ENCODE data around the gene DHRS9.
"Not testable (repeated sequence)": the region's sequence is repeated elsewhere in the genome, so short reads cannot be mapped to it uniquely, and the experiment has no call there.

The DHRS9 gene

DNA sequence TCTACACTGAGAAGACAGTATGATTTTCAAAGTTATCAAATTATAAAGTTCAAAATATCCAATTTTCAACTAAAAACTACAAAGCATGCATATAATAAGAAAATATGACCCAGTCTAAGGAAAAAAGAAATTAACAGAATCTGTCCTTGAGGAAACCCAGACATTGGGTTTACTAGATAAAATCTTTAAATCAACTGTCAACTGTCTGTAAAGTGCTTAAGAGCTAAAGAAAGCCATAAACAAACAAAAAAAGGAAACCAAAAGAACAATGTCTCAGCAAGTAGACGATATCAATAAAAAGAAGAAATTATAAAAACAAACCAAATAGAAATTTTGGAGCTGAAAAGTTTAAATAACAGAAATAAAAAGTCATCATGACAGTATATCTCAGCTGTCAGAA, 27.8 kb upstream of the DHRS9 start:
- DNase-seq (ENCODE audit: insufficient read length), result no peak
- no peak for FAIRE-seq
- TF ChIP-seq TAF1 (IDR thresholded peaks at IDR 0.05; ENCODE audit: borderline replicate concordance, low read depth, low read length) (no peak), POLR2A (IDR thresholded peaks at IDR 0.05; ENCODE audit: low read depth, low read length) (no peak), POLR2AphosphoS5 (IDR thresholded peaks at IDR 0.05; ENCODE audit: low read depth, low read length) (no peak)

GRCh38 chr2:169042856-169043255, 26.5 kb upstream of the DHRS9 start:
- no peak for TF ChIP-seq POLR2AphosphoS5 (IDR thresholded peaks at IDR 0.05; ENCODE audit: low read depth, low read length)
- TF ChIP-seq TAF1 (IDR thresholded peaks at IDR 0.05; ENCODE audit: borderline replicate concordance, low read depth, low read length), result no peak
- no peak for TF ChIP-seq POLR2A (IDR thresholded peaks at IDR 0.05; ENCODE audit: low read depth, low read length)
- FAIRE-seq (no peak), DNase-seq (ENCODE audit: insufficient read length) (no peak)

DNA sequence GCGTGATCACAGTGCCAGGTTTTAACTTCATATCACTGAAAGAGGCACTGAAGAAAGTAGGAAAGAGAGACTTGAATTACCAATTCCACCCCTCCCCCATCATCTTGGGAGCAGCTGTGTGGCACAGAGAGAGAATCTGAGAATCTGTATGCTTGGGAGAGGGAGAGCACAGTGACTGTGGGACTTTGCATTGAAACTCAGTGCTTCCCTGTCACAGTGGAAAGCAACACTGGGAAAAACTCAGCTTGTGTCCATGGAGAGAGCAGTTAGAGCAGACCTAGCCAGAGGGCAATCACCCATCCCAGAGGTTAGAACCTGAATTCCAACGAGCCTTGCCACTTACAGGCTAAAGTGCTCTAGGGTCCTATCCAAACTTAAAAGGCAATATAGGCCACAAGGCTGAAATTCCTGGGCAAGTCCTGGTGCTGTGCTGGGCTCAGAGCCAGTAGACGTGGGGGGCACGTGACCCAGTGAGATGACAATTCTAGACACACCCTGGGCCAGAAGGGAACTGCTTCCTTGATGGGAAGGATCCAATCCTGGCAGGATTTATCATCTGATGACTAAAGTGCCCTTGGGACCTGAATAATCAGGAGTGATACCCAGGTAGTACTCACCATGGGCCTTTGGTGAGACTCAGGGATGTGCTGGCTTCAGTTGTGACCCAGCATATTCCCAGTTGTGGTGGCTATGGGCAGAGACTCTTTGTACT, 22.8 kb upstream of the DHRS9 start:
- DNase-seq (ENCODE audit: insufficient read length) (no peak), FAIRE-seq (no peak)
- TF ChIP-seq POLR2A (IDR thresholded peaks at IDR 0.05; ENCODE audit: low read depth, low read length) (no peak), POLR2AphosphoS5 (IDR thresholded peaks at IDR 0.05; ENCODE audit: low read depth, low read length) (no peak), TAF1 (IDR thresholded peaks at IDR 0.05; ENCODE audit: borderline replicate concordance, low read depth, low read length) (no peak)

- TF ChIP-seq POLR2A (IDR thresholded peaks at IDR 0.05; ENCODE audit: low read depth, low read length), result no peak
- no peak for TF ChIP-seq TAF1 (IDR thresholded peaks at IDR 0.05; ENCODE audit: borderline replicate concordance, low read depth, low read length)
- TF ChIP-seq POLR2AphosphoS5 (IDR thresholded peaks at IDR 0.05; ENCODE audit: low read depth, low read length), result no peak
- DNase-seq (ENCODE audit: insufficient read length), result no peak
- no peak for FAIRE-seq
These were observed 21.8 kb upstream of the DHRS9 start for GRCh38 chr2:169047256-169048250.

GRCh38 chr2:169049142-169049541, 20.2 kb upstream of the DHRS9 start:
- FAIRE-seq, result no peak
- DNase-seq (ENCODE audit: insufficient read length), result no peak
- TF ChIP-seq POLR2A (IDR thresholded peaks at IDR 0.05; ENCODE audit: low read depth, low read length) (no peak), TAF1 (IDR thresholded peaks at IDR 0.05; ENCODE audit: borderline replicate concordance, low read depth, low read length) (no peak), POLR2AphosphoS5 (IDR thresholded peaks at IDR 0.05; ENCODE audit: low read depth, low read length) (no peak)

GRCh38 chr2:169050476-169051240, 18.7 kb upstream of the DHRS9 start:
- FAIRE-seq (no peak), DNase-seq (ENCODE audit: insufficient read length) (no peak)
- TF ChIP-seq POLR2AphosphoS5 (IDR thresholded peaks at IDR 0.05; ENCODE audit: low read depth, low read length) (no peak), POLR2A (IDR thresholded peaks at IDR 0.05; ENCODE audit: low read depth, low read length) (no peak)

DNA sequence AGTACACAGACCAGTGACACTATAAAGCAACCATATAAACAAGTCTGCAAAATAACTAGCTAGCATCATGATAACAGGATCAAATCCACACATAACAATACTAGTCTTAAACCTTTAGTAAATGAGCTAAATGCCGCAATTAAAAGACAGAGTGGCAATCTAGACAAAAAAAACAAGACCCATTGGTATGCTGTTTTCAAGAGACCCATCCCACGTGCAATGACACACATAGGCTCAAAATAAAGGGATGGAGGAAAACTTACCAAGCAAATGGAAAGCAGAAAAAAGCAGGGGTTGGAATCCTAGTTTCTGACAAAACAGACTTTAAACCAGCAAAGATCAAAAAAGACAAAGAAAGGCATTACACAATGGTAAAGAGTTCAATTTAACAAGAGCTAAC, 14.8 kb upstream of the DHRS9 start:
- not testable (repeated sequence) for FAIRE-seq

GRCh38 chr2:169064199-169064598, 5.2 kb upstream of the DHRS9 start:
- FAIRE-seq; DNase-seq (ENCODE audit: insufficient read length): not testable (repeated sequence)

More for the DNA sequence above, 14.8 kb upstream of the DHRS9 start:
- not testable (repeated sequence) for DNase-seq (ENCODE audit: insufficient read length)

DNA sequence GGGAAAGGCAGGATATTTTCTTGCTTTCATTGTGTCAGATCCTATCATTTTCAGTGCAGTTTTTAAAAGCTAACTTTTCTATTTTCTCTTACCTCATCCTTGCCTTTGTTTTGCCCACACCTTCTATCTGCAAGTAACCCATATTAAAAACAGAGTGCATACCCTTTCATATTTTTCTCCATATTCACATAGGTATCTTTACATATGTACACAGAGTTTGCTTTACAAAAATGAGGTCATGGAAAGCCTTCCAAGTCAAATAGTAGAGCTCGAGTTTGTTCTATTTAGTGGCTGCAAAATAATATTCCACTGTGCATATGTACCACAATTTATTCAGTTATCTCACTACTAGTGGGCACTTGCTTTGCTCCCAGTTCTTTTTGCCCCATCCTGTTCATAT, 3.9 kb upstream of the DHRS9 start:
- TF ChIP-seq TAF1 (IDR thresholded peaks at IDR 0.05; ENCODE audit: borderline replicate concordance, low read depth, low read length), result no peak
- TF ChIP-seq POLR2AphosphoS5 (IDR thresholded peaks at IDR 0.05; ENCODE audit: low read depth, low read length), result no peak
- TF ChIP-seq POLR2A (IDR thresholded peaks at IDR 0.05; ENCODE audit: low read depth, low read length), result no peak
- DNase-seq (ENCODE audit: insufficient read length) (no peak), FAIRE-seq (no peak)

GRCh38 chr2:169065864-169066517, 3.4 kb upstream of the DHRS9 start:
- DNase-seq (ENCODE audit: insufficient read length) (no peak), FAIRE-seq (no peak)

DNA sequence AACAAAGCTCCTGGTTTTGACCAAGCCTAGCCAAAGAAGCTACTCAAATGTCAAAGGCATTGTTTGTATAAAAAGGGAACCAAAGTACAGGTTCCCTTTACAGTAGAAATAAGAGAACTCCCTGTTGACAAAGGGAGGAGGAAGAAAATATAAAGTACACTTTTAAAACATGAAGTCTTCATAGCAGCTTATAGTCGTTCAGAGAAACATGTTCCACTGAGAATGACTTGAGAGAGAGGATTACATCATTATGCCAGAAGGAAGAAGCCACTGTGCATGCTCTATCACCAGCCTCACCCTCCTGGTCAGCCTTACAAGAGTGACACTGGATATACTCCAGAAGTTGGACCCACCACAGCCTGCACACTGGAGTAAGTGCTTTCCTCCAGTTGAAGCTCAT, 2.5 kb upstream of the DHRS9 start:
- DNase-seq (ENCODE audit: insufficient read length), result no peak
- FAIRE-seq, result no peak
- no peak for TF ChIP-seq POLR2AphosphoS5 (IDR thresholded peaks at IDR 0.05; ENCODE audit: low read depth, low read length)
- TF ChIP-seq TAF1 (IDR thresholded peaks at IDR 0.05; ENCODE audit: borderline replicate concordance, low read depth, low read length), result no peak

More at GRCh38 chr2:169065864-169066517, 3.4 kb upstream of the DHRS9 start:
- TF ChIP-seq TAF1 (IDR thresholded peaks at IDR 0.05; ENCODE audit: borderline replicate concordance, low read depth, low read length) (no peak), POLR2AphosphoS5 (IDR thresholded peaks at IDR 0.05; ENCODE audit: low read depth, low read length) (no peak), POLR2A (IDR thresholded peaks at IDR 0.05; ENCODE audit: low read depth, low read length) (no peak)

Measured in GM12892 (cell line).